ENCODE measurements around the gene CPNE7. TPM values are rescaled to one million over a fixed set of nuclear protein-coding genes. Genes with fewer than 3 reads are reported as not detected.

Gene CPNE7
- total RNA-seq, 2 experiments from 2014 or later = 8.5 to 9.5 TPM

DNA sequence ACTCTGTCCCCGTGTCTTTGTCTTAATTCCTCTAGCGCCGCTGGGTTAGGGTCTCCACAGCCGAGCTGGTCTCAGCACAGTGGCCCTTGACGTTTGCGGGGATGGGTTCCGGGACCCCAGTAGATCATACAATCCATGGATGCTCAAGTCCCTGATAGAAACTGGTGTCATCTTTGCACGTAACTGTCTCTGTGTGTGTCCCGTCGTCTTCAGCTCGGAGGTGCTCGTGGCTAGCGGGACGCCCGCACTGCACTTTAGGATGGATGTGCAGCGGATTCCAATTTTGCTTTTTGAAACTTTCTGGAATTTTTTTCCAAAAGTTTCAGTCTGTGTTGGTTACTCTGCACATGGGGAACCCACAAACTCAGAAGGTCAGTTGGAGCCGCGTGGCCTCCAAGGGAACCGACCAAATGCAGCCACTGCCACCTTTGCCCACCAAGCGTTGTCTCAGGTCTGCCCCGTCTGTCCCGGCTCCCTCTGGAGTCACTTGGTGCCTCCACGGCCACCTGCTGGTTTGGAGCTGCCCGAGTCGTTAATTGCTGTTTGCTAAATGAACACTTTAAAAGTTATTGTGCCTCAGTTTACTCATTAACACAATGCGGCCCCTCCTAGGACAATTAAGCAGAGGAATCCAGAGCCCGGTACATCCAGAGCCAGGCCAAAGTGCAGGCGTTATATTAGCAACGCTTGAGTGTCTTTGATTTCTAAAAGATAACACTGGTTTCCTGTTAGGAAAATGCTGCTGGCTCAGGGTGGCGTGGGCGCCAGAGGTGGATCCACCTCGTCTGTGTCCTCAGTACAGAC, 32.6 kb downstream of the CPNE7 start:
- intact Hi-C loops (cut with micrococcal nuclease) = no loop called here
- no peak for ATAC-seq
- TF ChIP-seq, protein P1, sequence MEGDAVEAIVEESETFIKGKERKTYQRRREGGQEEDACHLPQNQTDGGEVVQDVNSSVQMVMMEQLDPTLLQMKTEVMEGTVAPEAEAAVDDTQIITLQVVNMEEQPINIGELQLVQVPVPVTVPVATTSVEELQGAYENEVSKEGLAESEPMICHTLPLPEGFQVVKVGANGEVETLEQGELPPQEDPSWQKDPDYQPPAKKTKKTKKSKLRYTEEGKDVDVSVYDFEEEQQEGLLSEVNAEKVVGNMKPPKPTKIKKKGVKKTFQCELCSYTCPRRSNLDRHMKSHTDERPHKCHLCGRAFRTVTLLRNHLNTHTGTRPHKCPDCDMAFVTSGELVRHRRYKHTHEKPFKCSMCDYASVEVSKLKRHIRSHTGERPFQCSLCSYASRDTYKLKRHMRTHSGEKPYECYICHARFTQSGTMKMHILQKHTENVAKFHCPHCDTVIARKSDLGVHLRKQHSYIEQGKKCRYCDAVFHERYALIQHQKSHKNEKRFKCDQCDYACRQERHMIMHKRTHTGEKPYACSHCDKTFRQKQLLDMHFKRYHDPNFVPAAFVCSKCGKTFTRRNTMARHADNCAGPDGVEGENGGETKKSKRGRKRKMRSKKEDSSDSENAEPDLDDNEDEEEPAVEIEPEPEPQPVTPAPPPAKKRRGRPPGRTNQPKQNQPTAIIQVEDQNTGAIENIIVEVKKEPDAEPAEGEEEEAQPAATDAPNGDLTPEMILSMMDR (IDR thresholded peaks at IDR 0.05) = no peak
- no peaks in the 10 kb centered on the region for H3K27me3 Mint-ChIP-seq
- no peak overlapping the region for H3K27ac Mint-ChIP-seq
- ChIA-PET POLR2A (no interaction called here), CTCF (interaction anchor here (1.4 kb wide), 1 partner anchor 9 kb away, joined by 3 read pairs; no protein-coding TSS in a partner anchor)
- H3K36me3 Mint-ChIP-seq (ENCODE audit: low read depth) = no peaks in the 10 kb centered on the region
- peaks cover under 1% of the 10 kb centered on the region for H3K4me1 Mint-ChIP-seq (ENCODE audit: low read depth)
- no peak overlapping the region for H3K4me3 Mint-ChIP-seq
- no peaks in the 10 kb centered on the region for H3K9me3 Mint-ChIP-seq
- no peak for DNase-seq

DNA sequence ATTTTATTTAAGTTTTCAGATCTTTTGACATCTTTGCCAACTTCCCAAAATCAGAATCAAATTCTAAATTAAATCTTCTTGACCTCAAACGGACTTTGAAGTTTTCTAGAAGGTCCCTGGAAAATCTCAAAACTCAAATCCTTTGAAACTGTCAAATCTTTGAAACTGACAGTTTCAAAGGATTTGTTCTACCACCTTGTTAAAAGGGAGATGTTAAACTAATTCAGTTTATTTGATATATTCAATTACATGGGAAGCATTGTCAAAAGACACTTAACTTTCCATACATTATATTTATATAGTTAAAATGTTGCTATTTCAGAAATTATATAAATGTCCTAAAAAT, 34.5 kb downstream of the CPNE7 start:
- TF ChIP-seq, protein P1 (IDR thresholded peaks at IDR 0.05) = no peak
- Mint-ChIP-seq H3K27me3 (no peaks in the 10 kb centered on the region), H3K9me3 (no peaks in the 10 kb centered on the region), H3K4me1 (ENCODE audit: low read depth) (no peaks in the 10 kb centered on the region), H3K36me3 (ENCODE audit: low read depth) (no peaks in the 10 kb centered on the region), H3K4me3 (no peak overlapping the region), H3K27ac (no peak overlapping the region)
- DNase-seq (no peak), ATAC-seq (no peak)
- intact Hi-C loops (cut with micrococcal nuclease) = no loop called here
- POLR2A ChIA-PET = no interaction called here
- CTCF ChIA-PET = interaction anchor here (1.1 kb wide), 1 partner anchor 57 kb away, joined by 4 read pairs; no protein-coding TSS in a partner anchor

DNA sequence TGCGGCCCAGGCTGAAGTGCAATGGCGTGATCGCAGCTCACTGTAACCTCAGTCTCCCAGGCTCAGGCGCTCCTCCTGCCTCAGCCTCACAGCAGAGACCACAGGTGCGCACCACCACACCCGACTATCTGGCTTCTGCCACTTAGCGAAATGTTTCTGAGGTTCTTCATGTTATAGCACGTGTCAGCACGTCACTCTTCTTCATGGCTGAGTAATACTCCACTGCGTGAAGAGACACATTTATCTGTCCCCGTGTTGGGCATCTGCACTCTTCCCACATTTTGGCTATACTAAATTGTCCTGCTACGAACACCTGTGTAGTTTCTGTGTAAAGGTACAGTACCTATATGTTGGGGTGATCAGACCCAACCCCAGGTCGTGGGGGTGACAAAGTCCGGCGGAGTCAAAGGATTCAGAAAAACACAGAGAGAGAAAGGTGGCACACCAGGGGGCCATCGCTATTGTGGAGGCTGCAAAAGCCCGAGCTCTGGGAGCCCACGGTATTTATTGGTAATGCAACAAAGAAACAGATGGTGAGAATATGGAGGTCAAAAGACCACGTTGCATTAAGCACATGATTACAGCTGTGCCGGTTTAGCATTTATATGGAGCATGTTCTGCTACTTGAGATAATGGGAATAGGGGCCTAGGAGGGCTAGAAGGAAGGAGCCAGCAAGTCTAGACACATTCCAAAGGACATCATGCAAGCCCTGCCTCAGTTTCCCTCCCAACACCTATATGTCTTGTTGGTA, 37.0 kb downstream of the CPNE7 start:
- Mint-ChIP-seq H3K36me3 (ENCODE audit: low read depth) (no peaks in the 10 kb centered on the region), H3K9me3 (peaks cover 6% of the 10 kb centered on the region), H3K4me3 (no peak overlapping the region), H3K27ac (no peak overlapping the region), H3K4me1 (ENCODE audit: low read depth) (peaks cover 13% of the 10 kb centered on the region), H3K27me3 (no peaks in the 10 kb centered on the region)
- TF ChIP-seq, protein P1 (IDR thresholded peaks at IDR 0.05) = no peak
- ATAC-seq = no peak
- DNase-seq = no peak
- POLR2A ChIA-PET = interaction anchor here (1.0 kb wide), 1 partner anchor 19 kb away, joined by 3 read pairs; no protein-coding TSS in a partner anchor
- intact Hi-C loops (cut with micrococcal nuclease) = no loop called here
- CTCF ChIA-PET = no interaction called here

DNA sequence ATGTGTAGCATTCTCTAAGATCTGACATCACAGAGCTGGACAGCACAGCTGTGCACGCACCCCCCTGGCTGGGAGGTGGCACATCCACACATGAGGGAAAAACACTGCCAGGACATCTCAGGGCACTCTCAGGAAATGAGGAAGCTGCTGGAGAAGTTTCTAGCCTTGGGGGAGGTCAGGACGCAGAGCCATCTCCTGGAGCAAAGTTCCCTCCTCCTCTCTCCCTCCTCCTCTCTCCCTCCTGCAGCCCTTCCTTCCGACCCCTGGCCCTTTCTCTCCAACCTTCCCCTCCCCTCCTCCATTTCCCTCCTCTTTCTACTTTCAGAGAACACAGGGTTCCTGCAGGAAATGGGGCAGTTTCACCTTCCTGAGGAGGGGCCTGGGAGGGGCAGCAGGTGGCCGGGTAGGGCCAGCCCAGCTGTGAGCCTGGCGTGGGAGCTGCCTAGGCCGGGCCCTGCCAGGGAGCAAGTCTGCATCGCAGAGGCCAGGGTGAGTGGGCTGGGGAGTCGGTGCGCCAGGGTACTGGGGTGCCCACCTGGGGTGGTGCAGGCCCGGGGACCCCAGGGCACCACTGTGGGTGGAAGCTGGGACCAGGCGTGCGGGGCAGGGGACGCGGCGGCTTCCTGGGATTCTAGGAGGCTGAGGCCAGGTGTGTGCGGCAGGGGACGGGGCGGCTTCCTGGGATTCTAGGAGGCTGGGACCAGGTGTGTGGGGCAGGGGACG, 37.8 kb downstream of the CPNE7 start, which contains the start of gene DPEP1:
Gene DPEP1 (plus strand): TSS at position 412 of the 723 bp plus-strand sequence. CDS start 16,769 bp downstream, outside the sequence.
- Mint-ChIP-seq H3K4me3 (no peak within 1 kb of the TSS), H3K4me1 (ENCODE audit: low read depth) (peaks cover 13% of the 10 kb centered on the region), H3K27me3 (no peaks in the 10 kb centered on the region), H3K27ac (no peak within 1 kb of the TSS), H3K36me3 (ENCODE audit: low read depth) (no peaks in the 10 kb centered on the region), H3K9me3 (peaks cover 6% of the 10 kb centered on the region)
- ChIA-PET POLR2A (interaction anchor here (0.7 to 1.0 kb wide), 2 partner anchors 8 to 18 kb away, joined by 3 to 4 read pairs; no protein-coding TSS in a partner anchor), CTCF (no interaction called here)
- DNase-seq (no peak), ATAC-seq (no peak)
- intact Hi-C loops (cut with micrococcal nuclease) = no loop called here
- TF ChIP-seq, protein P1 (IDR thresholded peaks at IDR 0.05) = no peak

Data from activated CD8-positive, alpha-beta T cell treated with anti-CD3 and anti-CD28 coated beads for 36 hours (primary cell).